RWPE2 (cell line): Measurements from ENCODE around the gene LRFN4.

Experiments
- ATAC-seq: fragments of 200-7000 bp; cut with Tn5 transposase; 3 replicates; pipeline ENCODE4 v1.9.1; 2021; ENCODE audit warnings: low read depth
- DNase-seq: peaks from one replicate; pipeline ENCODE4 v3.0.0-alpha.2; 2020; ENCODE audit warnings: low spot score
- H3K27ac ChIP-seq: fragments of 450-650 bp; 2 replicates; pipeline ENCODE4 v1.5.1; 2017; ENCODE audit warnings: mild to moderate bottlenecking; ENCODE audit not compliant: poor library complexity, severe bottlenecking
- H3K27me3 ChIP-seq: fragments of 250-450 bp; sonication (Bioruptor Pico); 2 replicates; pipeline ENCODE4 v1.5.1; 2021; ENCODE audit warnings: mild to moderate bottlenecking, moderate library complexity; ENCODE audit not compliant: insufficient read depth, poor library complexity, severe bottlenecking
- H3K36me3 ChIP-seq: fragments of 250-450 bp; sonication (Bioruptor Pico); 2 replicates; pipeline ENCODE4 v1.5.1; 2020; ENCODE audit warnings: low read depth, mild to moderate bottlenecking, moderate library complexity
- H3K4me1 ChIP-seq: fragments of 250-450 bp; sonication (Bioruptor Pico); 2 replicates; pipeline ENCODE4 v1.5.1; 2021; ENCODE audit warnings: mild to moderate bottlenecking, moderate library complexity; ENCODE audit not compliant: insufficient read depth, poor library complexity, severe bottlenecking
- H3K4me3 ChIP-seq: fragments of 250-450 bp; sonication (Bioruptor Pico); 2 replicates; pipeline ENCODE4 v1.5.1; 2021; ENCODE audit warnings: mild to moderate bottlenecking, moderate library complexity; ENCODE audit not compliant: severe bottlenecking
- H3K9me3 ChIP-seq: fragments of 250-450 bp; sonication (Bioruptor Pico); 2 replicates; pipeline ENCODE4 v1.5.1; 2021; ENCODE audit warnings: mild to moderate bottlenecking, moderate library complexity; ENCODE audit not compliant: severe bottlenecking
- CTCF ChIP-seq: fragments of 450-650 bp; IDR thresholded peaks from one replicate; pipeline ENCODE4 v1.5.1; 2017; ENCODE audit warnings: mild to moderate bottlenecking, moderate library complexity; ENCODE audit not compliant: poor library complexity, severe bottlenecking

The LRFN4 gene

GRCh38 chr11:66851239-66851596, 5.6 kb upstream of the LRFN4 start:
- ATAC-seq, result no peak
- peaks cover 34% of the 10 kb centered on the region for H3K36me3 ChIP-seq
- H3K4me3 ChIP-seq, result no peak overlapping the region
- no peaks in the 10 kb centered on the region for H3K27me3 ChIP-seq
- DNase-seq, result peak; percentile 23
- no peaks in the 10 kb centered on the region for H3K9me3 ChIP-seq
- H3K4me1 ChIP-seq, result no peaks in the 10 kb centered on the region
- H3K27ac ChIP-seq, result no peak overlapping the region
- TF ChIP-seq CTCF, result no peak

- H3K9me3 ChIP-seq, result no peaks in the 10 kb centered on the region
- no peak for TF ChIP-seq CTCF
- no peaks in the 10 kb centered on the region for H3K27me3 ChIP-seq
- DNase-seq (no peak), ATAC-seq (no peak)
- H3K36me3 ChIP-seq, result peaks cover 29% of the 10 kb centered on the region
- no peaks in the 10 kb centered on the region for H3K4me1 ChIP-seq
- H3K4me3 ChIP-seq, result no peak overlapping the region
- no peak overlapping the region for H3K27ac ChIP-seq
Measured at GRCh38 chr11:66851698-66852465, 5.0 kb upstream of the LRFN4 start.

GRCh38 chr11:66852466-66853241, 4.2 kb upstream of the LRFN4 start:
- Histone ChIP-seq H3K4me3 (no peak overlapping the region), H3K27ac (no peak overlapping the region), H3K27me3 (no peaks in the 10 kb centered on the region), H3K4me1 (no peaks in the 10 kb centered on the region), H3K9me3 (no peaks in the 10 kb centered on the region), H3K36me3 (peaks cover 29% of the 10 kb centered on the region)
- DNase-seq (no peak), ATAC-seq (no peak)
- no peak for TF ChIP-seq CTCF

- DNase-seq (no peak), ATAC-seq (no peak)
- Histone ChIP-seq H3K9me3 (no peaks in the 10 kb centered on the region), H3K27me3 (no peaks in the 10 kb centered on the region), H3K4me3 (no peak overlapping the region), H3K36me3 (peaks cover 32% of the 10 kb centered on the region), H3K27ac (no peak overlapping the region), H3K4me1 (no peaks in the 10 kb centered on the region)
- TF ChIP-seq CTCF, result no peak
Measured at GRCh38 chr11:66853242-66854229, 3.3 kb upstream of the LRFN4 start.
